GM13976 (cell line): Measurements from ENCODE around the gene TEN1.
"Not testable (repeated sequence)": the region's sequence is repeated elsewhere in the genome, so short reads cannot be mapped to it uniquely, and the experiment has no call there.

Experiments used
- DNase-seq: peaks from one replicate; pipeline ENCODE4 v3.0.0; 2012; ENCODE audit warnings: low spot score
- in situ Hi-C: fragments of 300-500 bp; cut with MboI; formaldehyde crosslinking; loops from one replicate; pipeline ENCODE4 v1.12.0; 2022; ENCODE audit warnings: low sequenced_read_pairs, mixed read lengths, inconsistent platforms; ENCODE audit not compliant: unreplicated experiment
- TF ChIP-seq, protein P1 (sequence below): IDR thresholded peaks from 2 replicates; pipeline ENCODE4 v1.5.1; 2012; ENCODE audit warnings: borderline replicate concordance, mild to moderate bottlenecking; ENCODE audit not compliant: insufficient read depth; ENCODE audit errors: extremely low read depth, missing control alignments, control extremely low read depth

The TEN1 gene

DNA sequence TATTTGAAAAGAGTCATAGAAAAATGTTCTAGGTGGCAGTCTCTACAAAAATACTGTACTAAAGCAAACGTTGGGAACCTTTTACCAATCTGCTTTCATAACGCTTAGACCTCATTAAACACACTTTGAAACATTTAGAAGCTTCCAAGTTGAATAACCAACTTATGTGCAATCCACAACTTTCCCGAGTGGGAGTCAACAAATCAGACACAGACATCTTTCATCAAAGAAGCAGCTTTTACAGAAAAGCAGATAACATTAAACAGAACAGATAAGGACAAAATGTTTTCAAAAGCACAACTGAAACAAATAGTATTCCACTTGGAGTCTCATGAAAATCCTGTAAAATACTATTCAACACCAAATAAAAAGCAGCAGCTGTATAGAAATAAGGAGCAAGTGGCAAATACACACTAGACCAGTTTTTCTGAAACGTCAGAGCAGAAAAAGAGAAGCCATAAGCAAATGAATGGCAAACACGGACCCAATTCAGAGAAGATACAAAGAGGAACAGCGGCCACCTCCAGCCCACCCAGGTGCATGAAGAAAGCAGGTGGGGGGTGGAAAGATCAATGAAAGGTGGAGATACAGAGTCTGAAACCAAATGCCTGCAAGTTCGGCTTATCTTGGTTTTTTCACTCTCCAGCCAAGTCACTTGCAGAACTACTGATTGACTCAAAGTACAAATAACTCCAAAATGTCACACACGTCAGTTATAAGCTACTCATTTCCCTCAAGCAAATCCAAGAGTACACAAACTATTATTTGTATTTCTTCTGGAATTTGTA lies 19.8 kb upstream of the TEN1 start:
- TF ChIP-seq, protein P1, sequence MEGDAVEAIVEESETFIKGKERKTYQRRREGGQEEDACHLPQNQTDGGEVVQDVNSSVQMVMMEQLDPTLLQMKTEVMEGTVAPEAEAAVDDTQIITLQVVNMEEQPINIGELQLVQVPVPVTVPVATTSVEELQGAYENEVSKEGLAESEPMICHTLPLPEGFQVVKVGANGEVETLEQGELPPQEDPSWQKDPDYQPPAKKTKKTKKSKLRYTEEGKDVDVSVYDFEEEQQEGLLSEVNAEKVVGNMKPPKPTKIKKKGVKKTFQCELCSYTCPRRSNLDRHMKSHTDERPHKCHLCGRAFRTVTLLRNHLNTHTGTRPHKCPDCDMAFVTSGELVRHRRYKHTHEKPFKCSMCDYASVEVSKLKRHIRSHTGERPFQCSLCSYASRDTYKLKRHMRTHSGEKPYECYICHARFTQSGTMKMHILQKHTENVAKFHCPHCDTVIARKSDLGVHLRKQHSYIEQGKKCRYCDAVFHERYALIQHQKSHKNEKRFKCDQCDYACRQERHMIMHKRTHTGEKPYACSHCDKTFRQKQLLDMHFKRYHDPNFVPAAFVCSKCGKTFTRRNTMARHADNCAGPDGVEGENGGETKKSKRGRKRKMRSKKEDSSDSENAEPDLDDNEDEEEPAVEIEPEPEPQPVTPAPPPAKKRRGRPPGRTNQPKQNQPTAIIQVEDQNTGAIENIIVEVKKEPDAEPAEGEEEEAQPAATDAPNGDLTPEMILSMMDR = no peak
- in situ Hi-C loops = no loop called here

DNA sequence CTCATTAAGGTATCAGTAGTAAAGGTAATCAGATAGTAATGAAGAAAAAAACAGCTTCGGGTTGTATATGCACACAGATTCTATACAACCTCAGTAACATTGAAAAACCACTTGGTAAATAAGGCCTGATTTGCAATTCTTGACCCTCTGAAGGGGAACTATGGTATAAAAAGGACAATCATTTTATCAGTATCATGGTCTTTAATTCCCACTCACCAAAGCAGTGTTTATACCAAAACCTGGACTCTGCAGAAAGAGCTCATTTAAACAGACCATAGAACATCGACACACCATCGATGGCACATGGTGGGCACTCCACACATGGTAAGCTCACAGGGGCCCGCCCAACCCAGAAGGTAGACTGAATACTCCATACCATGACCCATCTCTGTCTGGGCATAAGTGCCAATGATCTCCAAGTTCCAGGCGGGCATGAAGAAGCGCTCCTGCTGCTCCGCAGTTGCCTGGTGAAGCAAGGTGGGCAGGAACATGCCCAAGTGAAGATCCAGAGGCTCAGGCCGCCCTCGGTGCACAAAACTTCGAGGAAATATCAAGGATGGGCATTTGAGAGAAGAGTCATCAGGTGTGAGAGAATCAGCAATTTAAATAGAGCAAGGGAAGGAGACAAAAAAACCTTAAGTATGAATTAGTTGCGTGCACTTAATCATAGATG lies 19.1 kb upstream of the TEN1 start:
- no peak for DNase-seq
- in situ Hi-C loops = no loop called here
- TF ChIP-seq, protein P1 = no peak

More for the DNA sequence above, 19.8 kb upstream of the TEN1 start:
- DNase-seq = no peak

DNA sequence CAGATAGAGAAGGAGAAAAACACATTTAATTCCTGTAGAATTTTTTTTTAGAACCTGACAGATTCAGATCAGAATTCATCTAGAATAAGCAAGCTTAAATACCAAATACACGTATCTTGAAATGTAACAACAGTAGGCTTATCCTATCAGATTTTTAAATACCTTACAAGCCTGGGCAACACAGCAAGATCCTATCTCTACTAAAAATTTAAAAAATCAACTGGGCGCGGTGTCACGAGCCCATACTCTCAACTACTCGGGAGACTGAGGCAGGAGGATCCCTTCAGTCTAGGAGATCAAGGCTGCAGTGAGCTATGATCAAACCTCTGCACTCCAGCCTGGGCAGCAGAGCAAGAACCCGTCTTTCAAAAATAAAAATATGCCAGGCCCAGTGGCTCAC lies 13.6 kb upstream of the TEN1 start:
- TF ChIP-seq, protein P1 = no peak
- DNase-seq = no peak
- in situ Hi-C loops = no loop called here

DNA sequence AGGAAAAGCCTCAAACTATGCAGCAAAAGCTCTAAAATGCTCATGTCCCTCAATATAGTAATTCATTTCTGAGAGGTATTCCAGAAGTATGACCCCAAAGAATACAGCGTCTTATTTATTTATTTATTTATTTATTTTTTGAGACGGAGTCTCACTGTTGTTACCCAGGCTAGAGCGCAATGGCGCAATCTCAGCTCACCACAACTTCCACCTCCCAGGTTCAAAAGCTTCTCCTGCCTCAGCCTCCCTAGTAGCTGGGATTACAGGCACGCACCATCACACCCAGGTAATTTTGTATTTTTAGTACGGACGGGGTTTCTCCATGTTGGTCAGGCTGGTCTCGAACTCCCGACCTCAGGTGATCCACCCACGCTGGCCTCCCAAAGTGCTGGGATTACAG lies 10.0 kb upstream of the TEN1 start:
- in situ Hi-C loops, DNase-seq: not testable (repeated sequence)

DNA sequence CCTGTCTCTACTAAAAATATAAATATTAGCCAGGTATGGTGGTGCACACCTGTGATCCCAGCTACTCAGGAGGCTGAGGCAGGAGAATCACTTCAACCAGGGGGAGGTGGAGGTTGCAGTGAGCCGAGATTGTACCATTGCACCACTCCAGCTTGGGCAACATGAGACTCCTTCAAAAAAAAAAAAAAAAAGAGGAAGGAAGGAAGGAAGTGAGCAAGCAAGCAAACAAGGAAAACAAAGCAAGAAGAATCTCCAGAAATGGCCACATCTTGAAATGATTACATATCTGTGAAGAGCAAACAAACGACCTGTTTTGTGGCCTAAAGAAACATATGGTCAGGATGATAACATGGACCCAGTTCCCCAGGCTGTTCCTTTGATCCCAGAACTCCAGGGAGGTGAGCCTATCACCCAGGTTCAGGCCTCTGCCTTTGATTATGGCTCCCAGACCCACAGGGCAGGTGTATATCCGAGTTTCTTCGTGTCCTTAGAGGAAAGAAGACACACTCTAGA lies 9.0 kb upstream of the TEN1 start:
- TF ChIP-seq, protein P1 = no peak

DNA sequence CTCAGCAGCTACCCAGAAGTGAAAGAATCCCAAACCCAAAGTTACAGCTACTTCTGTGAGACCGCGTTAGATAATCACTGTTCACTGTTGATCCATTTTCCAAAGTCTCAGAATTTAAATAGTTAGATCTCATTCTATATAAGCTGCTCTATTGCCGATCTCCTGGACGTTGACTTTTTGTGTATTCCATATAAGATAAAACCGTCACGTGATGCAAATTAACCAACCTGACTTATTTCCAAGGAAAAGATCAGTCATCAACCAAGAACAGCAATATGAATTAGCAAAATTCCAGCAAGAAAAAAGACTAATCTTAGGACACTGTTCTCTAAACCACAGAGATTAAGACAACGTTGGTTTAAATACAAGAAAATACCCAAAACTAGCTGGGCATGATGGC lies 8.4 kb upstream of the TEN1 start:
- TF ChIP-seq, protein P1 = no peak
- no peak for DNase-seq
- in situ Hi-C loops = no loop called here

More for the DNA sequence above, 9.0 kb upstream of the TEN1 start:
- DNase-seq = no peak
- in situ Hi-C loops = no loop called here

DNA sequence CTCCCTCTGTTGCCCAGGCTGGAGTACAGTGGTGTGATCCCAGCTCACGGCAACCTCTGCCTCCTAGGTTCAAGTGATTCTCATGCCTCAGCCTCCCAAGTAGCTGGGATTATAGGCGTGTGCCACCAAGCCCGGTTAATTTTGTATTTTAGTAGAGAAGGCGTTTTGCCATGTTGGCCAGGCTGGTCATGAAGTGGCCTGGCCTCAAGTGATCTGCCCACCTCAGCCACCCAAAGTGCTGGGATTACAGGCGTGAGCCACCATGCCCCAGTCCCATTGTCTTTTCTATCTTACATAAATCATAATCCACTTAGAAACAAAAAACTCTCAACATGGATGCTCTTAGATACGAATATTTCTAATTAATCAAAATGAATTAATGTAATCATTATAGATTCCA lies 3.9 kb upstream of the TEN1 start:
- DNase-seq, in situ Hi-C loops: not testable (repeated sequence)
